Central memory CD4-positive, alpha-beta T cell (primary cell): ENCODE results near the gene ZNF92.
"Not testable (repeated sequence)": the region's sequence is repeated elsewhere in the genome, so short reads cannot be mapped to it uniquely, and the experiment has no call there.

ENCODE experiments used
- DNase-seq: peaks from one replicate; pipeline ENCODE4 v3.0.0; 2022
- total RNA-seq, 3 experiments: gene quantifications; one replicate each; lab custom pipeline; 2026; lab: John Stamatoyannopoulos, UW

The ZNF92 gene
- 34.2 to 52.7 (median 35.5) reads per million in 3 experiments for total RNA-seq

DNA sequence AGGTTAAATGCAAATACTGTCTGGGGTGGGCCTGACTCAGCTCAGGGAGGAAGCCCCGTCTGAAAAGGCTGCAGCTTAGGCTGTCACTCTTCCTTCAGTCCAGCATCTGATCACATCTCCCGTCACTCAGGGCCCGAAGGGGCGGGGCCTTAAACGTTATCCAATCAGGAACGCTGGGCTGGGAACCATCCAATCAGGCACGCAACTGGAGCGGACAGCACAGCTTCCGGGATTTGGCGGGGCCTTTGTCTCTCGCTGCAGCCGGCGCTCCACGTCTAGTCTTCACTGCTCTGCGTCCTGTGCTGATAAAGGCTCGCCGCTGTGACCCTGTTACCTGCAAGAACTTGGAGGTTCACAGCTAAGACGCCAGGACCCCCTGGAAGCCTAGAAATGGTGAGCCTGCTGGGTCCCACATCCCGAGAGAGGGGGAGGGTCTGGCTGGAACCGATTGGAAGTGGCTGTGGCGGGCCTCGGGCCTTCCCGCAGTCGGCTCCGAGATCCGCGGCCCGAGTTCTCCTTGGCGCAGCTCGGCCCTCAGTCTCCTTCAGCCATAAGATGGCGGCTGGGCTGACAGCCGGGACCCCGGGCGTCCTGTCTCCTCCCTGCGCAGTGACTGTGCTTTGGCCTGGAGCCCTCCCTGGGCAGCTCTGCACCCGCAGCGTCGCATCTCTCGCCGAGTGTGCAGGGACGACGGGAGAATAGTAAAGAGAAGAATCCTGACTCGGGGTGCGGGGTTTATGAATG, at the start of gene ZNF92:
Gene ZNF92 (plus strand): TSS at position 248 of the 744 bp plus-strand sequence. CDS start 143 bp downstream, at position 391.
- peak; percentile 92 for DNase-seq

DNA sequence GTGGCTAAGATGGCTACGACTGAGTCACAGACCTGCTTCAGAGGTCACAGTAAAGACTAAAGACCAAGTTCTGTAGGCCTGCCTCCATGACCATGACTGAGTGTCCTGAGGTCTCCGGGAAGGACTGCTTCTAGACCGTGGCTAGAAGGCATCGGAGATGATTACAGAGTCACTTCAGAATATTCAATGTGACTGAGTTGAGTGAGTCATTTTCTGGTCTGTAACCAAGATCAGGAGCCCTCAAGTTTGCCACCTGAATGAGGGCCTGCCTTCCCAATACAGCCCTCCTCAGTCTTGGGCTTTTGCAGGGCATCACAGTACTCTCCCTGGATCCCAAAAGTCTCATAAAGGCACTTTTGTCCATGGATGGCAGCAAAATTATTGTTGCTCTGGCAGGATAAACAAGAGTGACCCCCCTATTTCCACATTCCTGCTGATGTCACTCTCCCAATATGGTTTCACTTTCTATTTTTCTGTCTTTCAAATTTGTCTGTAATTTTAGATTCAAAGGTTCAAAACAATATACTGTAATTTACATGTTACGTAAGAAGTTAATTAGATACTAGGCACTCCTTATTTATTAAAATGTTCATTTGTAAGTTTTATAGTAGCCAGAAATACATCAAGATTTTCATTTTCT, 47.7 kb upstream of the ZNF92 start:
- no peak for DNase-seq

DNA sequence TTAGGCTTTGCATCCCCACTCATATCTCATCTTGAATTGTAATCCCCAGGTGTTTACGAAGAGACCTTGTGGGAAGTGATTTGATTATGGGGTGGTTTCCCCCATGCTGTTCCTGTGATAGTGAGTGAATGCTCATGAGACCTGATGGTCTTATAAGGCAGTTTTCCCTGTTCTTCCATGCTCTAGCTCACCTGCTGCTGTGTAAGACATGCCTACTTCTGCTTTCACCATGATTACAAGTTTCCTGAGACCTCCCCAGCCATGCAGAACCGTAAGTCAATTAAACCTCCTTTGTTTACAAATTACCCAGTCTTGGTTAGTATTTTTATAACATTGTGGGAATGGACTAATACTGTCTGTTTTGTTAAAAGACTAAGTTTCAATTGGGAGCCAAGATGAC, 35.3 kb upstream of the ZNF92 start:
- DNase-seq, result no peak

DNA sequence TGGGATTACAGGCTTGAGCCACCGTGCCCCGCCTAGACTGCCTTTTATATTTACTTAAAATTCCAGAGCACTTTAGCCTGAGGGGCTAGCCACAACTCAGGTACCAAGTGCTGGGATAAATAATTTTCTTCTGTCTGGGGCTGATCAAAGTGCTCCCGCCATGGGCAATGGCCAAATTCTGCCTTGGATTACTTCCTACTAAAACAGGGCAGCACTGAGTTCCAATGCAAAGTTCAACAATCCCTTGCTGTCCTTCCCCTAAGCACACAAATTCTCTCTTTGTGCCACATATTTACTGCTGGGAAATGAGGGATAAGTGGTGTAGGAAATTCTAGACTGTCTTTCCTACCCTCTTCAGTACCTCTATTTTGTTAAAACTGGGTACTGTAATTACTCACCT, 34.4 kb upstream of the ZNF92 start:
- DNase-seq, result no peak

DNA sequence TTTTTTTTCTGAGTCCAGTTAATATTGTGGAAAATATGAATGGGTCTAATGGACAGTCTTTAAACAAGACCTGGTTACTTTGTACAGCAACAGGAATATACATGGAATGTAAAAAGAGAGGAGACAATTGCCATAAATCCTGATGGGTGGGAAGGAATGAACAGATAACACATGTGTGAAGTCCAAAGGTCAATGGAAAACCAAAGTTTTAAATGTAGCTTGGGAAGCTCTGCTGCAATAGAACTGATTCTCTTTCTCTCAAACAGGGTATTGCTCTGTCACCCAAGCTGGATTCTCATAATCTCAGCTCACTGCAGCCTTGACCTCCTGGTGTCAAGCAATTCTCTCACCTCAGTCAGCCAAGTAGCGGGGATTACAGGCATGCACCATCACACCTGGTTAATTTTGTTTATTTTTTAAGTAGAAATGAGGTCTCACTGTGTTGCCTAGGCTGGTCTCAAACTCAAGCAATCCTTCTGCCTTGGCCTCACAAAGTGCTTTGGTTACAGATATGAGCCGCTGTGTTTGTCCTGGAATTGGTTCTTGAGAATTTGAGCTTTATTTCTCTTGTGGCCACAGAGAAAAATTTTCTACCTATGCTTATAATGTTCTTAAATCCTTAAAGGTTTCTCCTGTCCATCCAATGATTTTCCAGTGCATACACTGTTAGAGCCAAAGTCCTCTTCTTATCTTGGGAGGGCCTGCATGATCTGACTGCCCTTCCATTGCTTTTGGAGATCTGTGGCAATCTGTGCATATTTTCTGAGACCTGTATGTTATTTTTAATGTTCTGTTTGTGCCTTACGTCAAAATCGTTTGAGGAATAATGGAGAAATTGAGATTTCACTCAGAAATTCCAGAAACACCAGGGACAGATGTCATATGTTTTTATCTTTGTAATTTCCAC, 30.7 kb upstream of the ZNF92 start:
- DNase-seq, result no peak

DNA sequence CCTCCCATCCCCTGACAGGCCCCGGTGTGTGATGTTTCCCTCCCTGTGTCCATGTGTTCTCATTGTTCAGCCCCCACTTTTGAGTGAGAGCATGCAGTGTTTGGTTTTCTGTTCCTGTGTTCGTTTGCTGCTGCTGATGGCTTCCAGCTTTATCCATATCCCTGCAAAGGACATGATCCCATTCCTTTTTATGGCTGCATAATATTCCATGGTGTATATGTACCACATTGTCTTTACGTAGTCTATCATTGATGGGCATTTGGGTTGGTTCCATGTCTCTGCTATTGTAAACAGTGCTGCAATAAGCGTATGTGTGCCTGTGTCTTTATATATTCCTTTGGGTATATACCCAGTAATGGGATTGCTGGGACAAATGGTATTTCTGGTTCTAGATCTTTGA, 29.1 kb upstream of the ZNF92 start:
- not testable (repeated sequence) for DNase-seq

DNA sequence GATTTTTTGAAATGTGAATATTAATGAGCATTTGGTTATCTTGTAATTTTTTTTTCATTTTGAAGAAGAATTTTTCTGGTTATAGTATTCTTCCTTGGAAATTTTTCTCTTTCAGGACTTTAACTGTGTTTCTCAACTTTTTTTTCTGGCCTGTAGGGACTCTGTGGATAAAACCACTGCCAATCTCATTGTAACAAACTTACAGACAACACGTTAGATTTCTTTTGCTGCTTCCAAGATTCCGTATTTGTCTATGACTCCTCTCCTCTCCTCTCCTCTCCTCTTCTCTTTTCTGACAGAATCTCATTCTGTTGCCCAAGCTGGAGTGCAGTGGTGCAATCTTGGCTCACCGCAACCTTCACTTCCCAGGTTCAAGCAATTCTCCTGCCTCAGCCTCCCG, 19.4 kb upstream of the ZNF92 start:
- DNase-seq, result no peak

DNA sequence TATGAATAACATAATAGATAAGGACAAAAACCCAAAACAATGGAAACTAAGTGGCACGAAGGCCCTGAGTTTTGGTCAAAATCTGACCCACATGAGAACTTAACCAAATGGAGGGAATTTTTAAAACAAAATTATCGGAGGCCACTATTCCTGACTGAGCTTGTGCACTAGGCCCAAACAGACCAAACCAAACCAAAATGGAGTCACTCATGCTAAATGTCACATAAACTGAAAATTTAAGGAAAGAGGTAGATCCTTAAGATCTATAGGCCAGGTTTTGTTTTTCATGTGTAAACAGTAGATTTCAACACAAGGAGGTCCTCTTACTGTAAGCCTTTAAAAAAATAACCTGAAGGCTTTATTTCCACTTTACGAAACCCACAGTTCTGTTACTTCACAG, 3.8 kb upstream of the ZNF92 start:
- no peak for DNase-seq

DNA sequence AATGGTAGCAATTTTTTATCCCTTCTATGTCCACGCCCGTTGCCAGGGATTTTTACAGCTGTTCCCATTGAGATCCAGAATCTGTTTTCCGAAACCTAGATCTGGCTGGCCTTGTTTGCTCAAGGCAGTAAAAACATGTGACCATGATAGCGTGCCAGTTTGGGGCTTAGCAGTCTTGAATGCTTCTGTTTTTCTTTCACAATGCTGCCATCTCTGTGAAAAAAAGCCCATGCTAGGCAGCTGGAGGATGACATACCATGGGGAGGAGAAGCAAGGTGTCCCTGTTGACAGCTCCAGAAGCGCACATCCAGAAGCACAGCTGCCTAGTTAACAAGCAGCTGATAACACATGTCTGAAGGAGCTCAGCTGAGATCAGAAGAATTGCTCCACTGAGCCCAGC, 2.2 kb upstream of the ZNF92 start:
- no peak for DNase-seq

DNA sequence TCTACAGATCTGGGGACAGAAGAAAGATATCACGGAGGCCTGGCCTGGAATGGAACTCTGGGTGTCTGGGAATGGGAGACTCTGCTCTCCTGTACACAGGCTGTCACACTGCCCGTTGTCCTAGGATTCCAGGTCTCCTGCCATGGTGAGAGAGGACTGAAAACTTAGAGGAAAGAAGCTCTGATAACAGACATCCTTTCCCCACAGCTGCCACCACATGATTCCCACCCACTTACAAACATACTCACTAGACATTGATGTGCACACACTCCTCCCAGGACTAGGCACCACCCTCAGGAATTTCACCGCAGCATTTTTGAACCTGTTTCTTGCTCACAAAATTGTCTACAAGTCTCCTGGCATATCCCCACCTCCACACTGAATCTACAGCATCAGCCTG, 5.7 kb downstream of the ZNF92 start:
- DNase-seq, result no peak

DNA sequence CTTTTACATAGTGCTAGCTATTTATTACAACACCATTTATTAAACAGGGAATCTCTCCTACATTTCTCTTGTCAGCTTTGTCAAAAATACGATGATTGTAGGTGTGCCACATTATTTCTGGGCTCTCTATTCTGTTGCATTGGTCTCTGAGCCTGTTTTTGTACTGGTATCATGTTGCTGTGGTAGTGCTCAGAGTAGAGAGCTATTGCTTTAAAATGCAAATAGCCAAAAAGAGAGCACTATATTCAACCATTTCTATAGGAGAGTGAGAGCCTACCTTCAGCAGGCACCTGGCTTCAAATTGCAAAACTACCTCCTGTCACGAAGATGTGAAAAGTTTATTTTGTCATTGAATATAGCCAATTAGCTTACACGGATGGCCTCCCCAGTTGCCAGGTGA, 8.1 kb downstream of the ZNF92 start:
- no peak for DNase-seq

DNA sequence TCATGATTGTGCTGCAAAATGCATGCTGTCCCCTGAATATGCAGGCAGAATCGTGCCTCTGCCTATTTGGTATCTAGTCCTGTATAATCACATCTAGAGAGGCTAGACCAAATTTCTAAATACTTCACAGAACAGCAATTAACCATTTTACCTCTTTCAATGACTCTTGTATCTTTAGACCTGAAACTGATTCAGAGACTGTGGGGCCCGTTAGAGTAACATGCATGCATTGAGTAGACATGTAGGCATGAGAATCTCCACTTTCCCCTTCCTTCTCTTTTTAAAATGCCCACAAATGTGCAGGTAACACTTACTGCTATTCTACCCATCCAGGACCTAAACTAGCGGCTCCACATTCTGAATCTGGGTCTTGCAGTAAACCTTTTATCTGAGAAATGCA, 8.8 kb downstream of the ZNF92 start:
- DNase-seq, result no peak

DNA sequence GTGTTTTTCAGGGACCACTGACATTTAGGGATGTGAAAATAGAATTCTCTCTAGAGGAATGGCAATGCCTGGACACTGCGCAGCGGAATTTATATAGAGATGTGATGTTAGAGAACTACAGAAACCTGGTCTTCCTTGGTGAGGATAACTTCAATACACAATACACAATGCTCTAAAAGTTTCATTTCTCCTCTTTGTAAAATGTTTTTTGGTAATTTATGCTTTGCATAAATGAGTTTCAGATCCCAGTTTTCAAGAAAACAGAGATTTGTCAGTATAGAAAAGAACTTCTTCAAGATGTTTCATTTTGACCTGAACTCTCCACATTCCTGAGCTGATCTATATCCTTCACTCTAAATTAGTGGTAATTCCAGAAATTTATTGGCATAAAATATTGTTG, 14.2 kb downstream of the ZNF92 start:
- no peak for DNase-seq

DNA sequence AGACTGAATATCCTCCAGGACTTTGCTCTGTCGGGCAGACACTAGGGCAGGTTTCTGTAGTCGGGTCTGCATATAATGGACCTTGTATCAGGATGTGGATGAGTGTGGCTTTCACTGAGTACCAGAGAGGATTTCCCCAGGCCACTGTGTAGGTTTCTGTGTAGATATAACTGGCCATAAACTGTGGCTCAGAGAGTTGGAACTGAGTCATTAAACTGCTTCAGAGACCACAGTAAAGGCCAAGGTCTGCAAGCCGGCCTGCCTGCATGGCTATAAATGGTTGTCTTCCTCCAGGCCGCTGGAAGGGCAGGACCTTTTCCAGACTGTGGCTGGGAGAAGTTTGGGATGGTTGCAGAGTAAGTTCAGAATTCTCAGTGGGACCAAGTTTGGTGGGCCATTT, 16.9 kb downstream of the ZNF92 start:
- DNase-seq, result no peak

DNA sequence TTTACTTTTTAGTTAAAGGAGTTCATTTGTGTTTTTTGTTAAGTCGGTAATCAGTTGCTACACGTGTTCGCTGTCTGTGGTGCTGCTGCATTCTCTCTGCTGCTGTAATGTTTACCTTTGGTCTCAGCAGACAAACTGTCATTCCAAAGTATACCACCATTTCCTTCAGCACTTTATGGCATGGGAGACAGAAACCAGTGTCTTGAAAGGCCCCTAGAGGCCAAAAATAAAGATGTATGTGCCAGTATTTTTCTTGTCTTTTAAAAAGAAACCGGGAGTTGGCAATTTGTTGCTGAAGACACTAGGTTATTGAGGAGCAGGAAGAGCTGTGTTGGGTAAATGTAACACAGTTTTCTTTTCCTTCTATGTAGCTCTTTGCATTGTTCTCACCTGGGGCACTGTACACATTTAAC, 24.1 kb downstream of the ZNF92 start:
- DNase-seq, result no peak

DNA sequence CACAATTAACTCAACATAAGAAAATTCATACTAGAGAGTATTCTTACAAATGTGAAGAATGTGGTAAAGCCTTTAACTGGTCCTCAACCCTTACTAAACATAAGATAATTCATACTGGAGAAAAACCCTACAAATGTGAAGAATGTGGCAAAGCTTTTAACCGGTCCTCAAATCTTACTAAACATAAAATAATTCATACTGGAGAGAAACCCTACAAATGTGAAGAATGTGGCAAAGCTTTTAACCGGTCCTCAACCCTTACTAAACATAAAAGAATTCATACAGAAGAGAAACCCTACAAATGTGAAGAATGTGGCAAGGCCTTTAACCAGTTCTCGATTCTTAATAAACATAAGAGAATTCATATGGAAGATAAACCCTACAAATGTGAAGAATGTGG, 25.0 kb downstream of the ZNF92 start:
- not testable (repeated sequence) for DNase-seq

DNA sequence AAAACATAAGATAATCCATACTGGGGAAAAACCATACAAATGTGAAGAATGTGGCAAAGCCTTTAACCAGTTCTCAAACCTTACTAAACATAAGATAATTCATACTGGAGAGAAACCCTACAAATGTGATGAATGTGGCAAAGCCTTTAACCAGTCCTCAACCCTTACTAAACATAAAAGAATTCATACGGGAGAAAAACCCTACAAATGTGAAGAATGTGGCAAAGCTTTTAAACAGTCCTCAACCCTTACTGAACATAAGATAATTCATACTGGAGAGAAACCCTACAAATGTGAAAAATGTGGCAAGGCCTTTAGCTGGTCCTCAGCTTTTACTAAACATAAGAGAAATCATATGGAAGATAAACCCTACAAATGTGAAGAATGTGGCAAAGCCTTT, 25.4 kb downstream of the ZNF92 start:
- DNase-seq, result not testable (repeated sequence)

DNA sequence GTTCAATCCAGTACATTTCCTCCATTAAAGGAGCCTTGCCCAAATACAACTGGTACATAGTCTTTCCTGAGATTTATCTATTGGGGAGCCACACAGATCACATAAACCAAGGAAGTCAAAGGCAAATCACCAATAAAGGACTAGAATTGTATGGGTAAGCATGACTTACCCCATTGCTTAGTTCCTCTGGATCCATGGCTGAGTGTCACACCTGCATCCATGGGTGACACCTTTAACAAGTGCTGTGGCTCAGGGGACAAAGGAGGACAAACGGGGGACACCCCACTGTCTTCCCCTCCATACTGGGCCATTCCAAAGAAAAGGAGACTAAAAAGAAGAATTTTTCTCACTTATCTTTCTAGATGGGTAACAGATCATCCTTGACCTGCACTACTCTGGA, 30.4 kb downstream of the ZNF92 start:
- DNase-seq, result no peak

DNA sequence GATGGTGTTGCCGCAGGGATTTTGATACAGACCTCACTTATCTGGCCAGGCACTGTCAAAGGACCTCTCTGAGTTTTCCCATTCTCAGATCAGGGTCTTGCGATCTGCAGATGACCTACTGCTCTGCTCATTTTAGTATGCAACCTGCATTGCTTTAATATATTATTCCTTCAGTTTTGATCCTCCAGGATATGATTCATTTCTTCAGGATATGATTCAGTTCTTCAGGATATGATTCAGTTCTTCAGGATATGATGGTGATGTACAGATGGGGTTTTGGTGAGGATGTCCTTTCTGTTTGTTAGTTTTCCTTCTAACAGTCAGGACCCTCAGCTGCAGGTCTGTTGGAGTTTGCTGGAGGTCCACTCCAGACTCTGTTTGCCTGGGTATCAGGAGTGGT, 33.1 kb downstream of the ZNF92 start:
- DNase-seq, result not testable (repeated sequence)

DNA sequence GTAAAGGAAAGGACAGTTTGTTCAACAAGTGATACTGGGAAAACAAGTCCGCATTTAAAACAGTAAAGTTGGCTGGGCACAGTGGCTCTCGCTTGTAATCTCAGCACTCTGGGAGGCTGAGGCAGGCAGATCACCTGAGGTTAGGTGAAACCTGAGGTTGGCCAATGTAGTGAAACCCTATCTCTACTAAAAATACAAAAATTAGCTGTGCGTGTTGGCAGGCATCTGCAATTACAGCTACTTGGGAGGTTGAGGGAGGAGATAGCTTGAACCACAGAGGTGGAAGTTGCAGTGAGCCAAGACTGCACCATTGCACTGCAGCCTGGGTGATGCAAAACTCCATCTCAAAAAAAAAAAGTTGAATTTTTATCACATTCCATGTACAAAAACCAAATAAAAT, 35.7 kb downstream of the ZNF92 start:
- no peak for DNase-seq

DNA sequence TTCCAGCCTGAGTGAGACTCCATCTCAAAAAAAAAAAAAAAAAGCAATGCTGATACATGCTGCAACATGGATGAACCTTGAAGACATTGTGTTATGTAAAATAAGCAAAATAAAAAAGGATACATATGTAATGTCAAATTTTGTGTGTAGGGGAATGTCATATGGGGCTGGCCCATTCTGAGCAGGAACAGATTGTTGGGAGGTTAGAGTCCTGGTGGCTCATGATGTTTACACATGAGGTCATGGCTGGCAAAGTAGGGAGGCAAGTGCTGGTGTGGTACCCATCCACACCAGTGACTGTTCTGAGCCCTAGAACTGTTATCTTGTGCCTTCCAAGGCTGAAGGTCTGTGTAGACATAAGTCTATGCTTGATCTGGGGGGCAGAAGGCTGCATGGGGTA, 37.6 kb downstream of the ZNF92 start:
- DNase-seq, result no peak

DNA sequence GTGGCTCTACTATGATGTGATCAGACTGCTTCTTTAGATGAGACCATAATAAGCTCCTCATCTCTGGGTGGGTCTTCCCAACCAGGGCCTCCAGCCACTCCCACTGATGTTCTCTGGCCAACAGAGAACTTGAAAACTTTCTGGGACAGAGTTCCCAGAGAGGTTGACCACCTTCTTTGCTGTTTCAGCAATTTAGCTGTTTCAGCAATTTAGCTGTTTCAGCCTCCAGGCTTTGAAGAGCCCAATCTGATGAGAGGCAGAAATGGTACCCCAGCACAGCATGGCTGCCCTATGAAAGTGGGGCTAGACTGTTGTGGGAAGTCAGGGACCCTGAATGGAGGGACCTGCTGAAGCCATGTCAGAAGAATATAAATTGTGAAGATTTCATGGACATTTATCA, 49.0 kb downstream of the ZNF92 start:
- no peak for DNase-seq

DNA sequence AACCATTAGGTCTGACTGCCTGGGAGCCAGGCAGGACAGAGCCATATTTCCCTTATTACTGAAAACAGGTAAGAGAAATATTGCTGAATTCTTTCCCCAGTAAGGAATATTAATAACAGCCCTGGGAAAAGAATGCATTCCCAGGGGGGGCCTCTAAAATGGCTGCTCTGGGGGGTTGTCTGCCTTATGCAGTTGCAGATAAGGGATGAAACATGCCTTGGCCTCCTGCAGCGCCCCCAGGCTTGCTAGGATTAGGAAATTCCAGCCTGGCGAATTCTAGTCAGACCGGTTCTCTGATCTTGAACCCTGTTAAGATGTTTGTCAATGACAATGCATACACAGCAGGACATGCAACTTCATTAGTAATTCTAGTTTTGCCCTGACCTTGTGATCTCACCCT, 49.6 kb downstream of the ZNF92 start:
- not testable (repeated sequence) for DNase-seq
